Left lung (tissue), 14 donors: ENCODE results near the gene KDM5B. TPM values are rescaled to one million over a fixed set of nuclear protein-coding genes. Genes with fewer than 3 reads are reported as not detected.

ENCODE experiments used
- ATAC-seq: fragments of 200-7000 bp; cut with Tn5 transposase; one replicate; pipeline ENCODE4 v1.9.1; 2020; ENCODE audit warnings: moderate library complexity
- DNase-seq, 4 donors: peaks; one replicate each; pipeline ENCODE4 v3.0.0-alpha.2; 2013 to 2020
- H3K27ac ChIP-seq, 2 donors: fragments of 200-600 bp; sonication (generic) in 1 of 2; one replicate each; pipeline versions ENCODE4 v1.5.0 to v1.8.0; 2020 to 2021
- H3K27me3 ChIP-seq, 2 donors: fragments of 200-600 bp; sonication (generic) in 1 of 2; one replicate each; pipeline versions ENCODE4 v1.5.0 to v1.8.0; 2020 to 2021
- H3K36me3 ChIP-seq, 2 donors: fragments of 200-600 bp; sonication (generic) in 1 of 2; one replicate each; pipeline versions ENCODE4 v1.5.0 to v1.8.0; 2020 to 2021
- H3K4me1 ChIP-seq, 2 donors: fragments of 200-600 bp; one replicate each; pipeline ENCODE4 v1.8.0; 2021
- H3K4me3 ChIP-seq, 2 donors: fragments of 200-600 bp; sonication (generic) in 1 of 2; one replicate each; pipeline versions ENCODE4 v1.5.0 to v1.8.0; 2020 to 2021; ENCODE audit warnings: mild to moderate bottlenecking in 1 of 2
- H3K9me3 ChIP-seq, 2 donors: fragments of 200-600 bp; sonication (generic) in 1 of 2; one replicate each; pipeline versions ENCODE4 v1.5.0 to v1.8.0; 2020 to 2021
- intact Hi-C, 2 donors: fragments of 100-400 bp; cut with DNase I; formaldehyde crosslinking; loops; one replicate each; pipeline versions ENCODE4 v1.11.2 to v1.14.2; 2022
- long read RNA-seq, 12 donors: library from polyadenylated mRNA in 2 of 12; unstranded in 2 of 12; transcript quantifications; one replicate each; pipeline ENCODE4 v2.0.0 and lab custom pipeline, GENCODE V29; 2019 to 2026
- polyA plus RNA-seq, 6 donors: library from polyadenylated mRNA; unstranded; fragments of 120-200 nt; gene quantifications; one replicate each; pipeline ENCODE4 v1.2.1, GENCODE V29; 2013; ENCODE audit not compliant: insufficient read length in 6 of 6
- total RNA-seq, 2 donors: library from RNA; stranded (reverse); fragmentation: NEBNext Ultra II Directional; extraction: Animal tissue kit (Norgen Biotek cat#: 25700); gene quantifications; one replicate each; pipeline ENCODE4 v1.2.1, GENCODE V29; 2021
- TF ChIP-seq, protein P1 (sequence below), 2 donors: fragments of 200-600 bp; sonication (generic) in 1 of 2; IDR thresholded peaks; one replicate each; pipeline versions ENCODE4 v1.5.0 to v1.8.0; 2021; ENCODE audit warnings: antibody characterized with exemption in 2 of 2
- donor health status: DM: no; HTN: yes; CAD: no.
- donor health status: DM: no; HTN: no; CAD: no.

KDM5B gene
- total RNA-seq: 10 to 100 TPM; 46.4 to 67.4 TPM
- polyA plus RNA-seq: 100 to 1,000 TPM in 5 of 6 donors, 10 to 100 TPM in 1; 99.1 to 124 (median 108) TPM
- long read RNA-seq, donor 1, full-length matches to known transcripts: 45 of 67 reads
- long read RNA-seq, donor 1, partial matches to known transcripts: 22 of 67 reads
- long read RNA-seq, donor 1, other reads (novel, unspliced or antisense): 0 of 67 reads
- long read RNA-seq, donor 2, full-length matches to known transcripts: 34 of 40 reads
- long read RNA-seq, donor 2, partial matches to known transcripts: 6 of 40 reads
- long read RNA-seq, donor 2, other reads (novel, unspliced or antisense): 0 of 40 reads
- long read RNA-seq, donor 3, full-length matches to known transcripts: 22 of 22 reads
- long read RNA-seq, donor 3, partial matches to known transcripts: 0 of 22 reads
- long read RNA-seq, donor 3, other reads (novel, unspliced or antisense): 0 of 22 reads
- long read RNA-seq, donor 4, partial matches to known transcripts: 15 of 15 reads
- long read RNA-seq, donor 4, other reads (novel, unspliced or antisense): 0 of 15 reads
- long read RNA-seq, donor 5, full-length matches to known transcripts: 37 of 42 reads
- long read RNA-seq, donor 5, partial matches to known transcripts: 5 of 42 reads
- long read RNA-seq, donor 5, other reads (novel, unspliced or antisense): 0 of 42 reads
- long read RNA-seq, donor 6, full-length matches to known transcripts: 19 of 19 reads
- long read RNA-seq, donor 6, partial matches to known transcripts: 0 of 19 reads
- long read RNA-seq, donor 6, other reads (novel, unspliced or antisense): 0 of 19 reads
- long read RNA-seq, donor 7, full-length matches to known transcripts: 10 of 16 reads
- long read RNA-seq, donor 7, partial matches to known transcripts: 6 of 16 reads
- long read RNA-seq, donor 7, other reads (novel, unspliced or antisense): 0 of 16 reads
- long read RNA-seq, donor 8, transcript KDM5B-229 (1 exons, 3,141 nt): major isoform, 7 of 36 reads
- long read RNA-seq, donor 8, partial matches to known transcripts: 15 of 36 reads
- long read RNA-seq, donor 8, other reads (novel, unspliced or antisense): 0 of 36 reads
- long read RNA-seq, donor 9: 0 reads
- long read RNA-seq, donor 10, partial matches to known transcripts: 3 of 5 reads
- long read RNA-seq, donor 10, other reads (novel, unspliced or antisense): 1 of 5 reads
- long read RNA-seq, donor 11, full-length matches to known transcripts: 22 of 22 reads
- long read RNA-seq, donor 11, partial matches to known transcripts: 0 of 22 reads
- long read RNA-seq, donor 11, other reads (novel, unspliced or antisense): 0 of 22 reads
- long read RNA-seq, donor 12, full-length matches to known transcripts: 25 of 30 reads
- long read RNA-seq, donor 12, partial matches to known transcripts: 5 of 30 reads
- long read RNA-seq, donor 12, other reads (novel, unspliced or antisense): 0 of 30 reads

DNA sequence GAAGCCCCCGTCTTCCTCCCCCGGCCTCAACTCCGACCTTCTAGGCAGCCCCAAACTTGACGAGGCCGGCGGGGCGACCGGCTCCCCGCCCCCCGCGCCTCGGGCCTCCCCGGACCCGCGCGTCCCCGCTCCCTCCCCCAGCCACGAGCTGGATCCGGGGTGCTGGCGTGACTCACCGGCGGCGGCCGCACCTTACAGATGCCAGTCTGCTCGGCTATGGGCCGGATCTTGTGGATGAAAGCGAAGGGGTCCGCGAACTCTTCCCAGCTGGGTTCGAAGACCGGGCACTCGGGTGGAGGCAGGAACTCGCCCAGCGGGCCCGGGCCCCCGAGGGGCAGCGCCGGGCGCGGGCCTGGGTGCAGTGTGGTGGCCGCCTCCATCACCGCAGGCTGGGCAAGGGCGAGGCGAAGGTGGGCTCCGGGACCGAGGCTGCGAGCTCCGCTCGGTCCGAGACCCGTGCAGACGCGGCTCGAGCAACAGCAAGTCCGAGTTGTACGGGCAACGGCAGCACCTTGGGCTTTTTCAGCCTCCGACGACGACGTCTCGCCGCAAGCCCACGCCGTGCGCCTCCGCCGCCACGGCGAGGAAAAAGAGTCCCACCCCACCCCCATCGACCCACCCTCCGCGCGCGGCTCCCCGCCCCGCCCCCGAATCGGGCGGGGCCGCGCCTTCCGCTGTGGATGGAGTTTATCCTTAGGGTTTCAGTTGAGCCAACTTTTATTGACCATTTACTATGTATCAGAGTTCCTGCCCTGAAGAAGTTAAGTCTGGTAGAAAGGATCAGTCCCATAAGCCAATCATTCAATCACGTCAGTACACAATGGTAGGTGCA is at the start of gene KDM5B:
Gene KDM5B, minus strand, starts transcription at position 496 of the 832 bp plus-strand sequence. Its CDS starts 116 bp downstream, at position 380.
- intact Hi-C loops: no loop called here
- Histone ChIP-seq H3K4me1 (peaks cover 24 to 60% of the 10 kb centered on the region in 2 donors), H3K27me3 (peaks cover 0 to 8% of the 10 kb centered on the region in 2 donors), H3K36me3 (no peaks in the 10 kb centered on the region), H3K4me3 (peak within 1 kb of the TSS; percentile 66 to 97), H3K27ac (peak within 1 kb of the TSS; percentile 84 to 89), H3K9me3 (no peaks in the 10 kb centered on the region)
- ATAC-seq (peak; percentile 44), DNase-seq (peak; percentile 76 to 92 (median 84))
- TF ChIP-seq, protein P1, sequence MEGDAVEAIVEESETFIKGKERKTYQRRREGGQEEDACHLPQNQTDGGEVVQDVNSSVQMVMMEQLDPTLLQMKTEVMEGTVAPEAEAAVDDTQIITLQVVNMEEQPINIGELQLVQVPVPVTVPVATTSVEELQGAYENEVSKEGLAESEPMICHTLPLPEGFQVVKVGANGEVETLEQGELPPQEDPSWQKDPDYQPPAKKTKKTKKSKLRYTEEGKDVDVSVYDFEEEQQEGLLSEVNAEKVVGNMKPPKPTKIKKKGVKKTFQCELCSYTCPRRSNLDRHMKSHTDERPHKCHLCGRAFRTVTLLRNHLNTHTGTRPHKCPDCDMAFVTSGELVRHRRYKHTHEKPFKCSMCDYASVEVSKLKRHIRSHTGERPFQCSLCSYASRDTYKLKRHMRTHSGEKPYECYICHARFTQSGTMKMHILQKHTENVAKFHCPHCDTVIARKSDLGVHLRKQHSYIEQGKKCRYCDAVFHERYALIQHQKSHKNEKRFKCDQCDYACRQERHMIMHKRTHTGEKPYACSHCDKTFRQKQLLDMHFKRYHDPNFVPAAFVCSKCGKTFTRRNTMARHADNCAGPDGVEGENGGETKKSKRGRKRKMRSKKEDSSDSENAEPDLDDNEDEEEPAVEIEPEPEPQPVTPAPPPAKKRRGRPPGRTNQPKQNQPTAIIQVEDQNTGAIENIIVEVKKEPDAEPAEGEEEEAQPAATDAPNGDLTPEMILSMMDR (IDR thresholded peaks at IDR 0.05): no peak

DNA sequence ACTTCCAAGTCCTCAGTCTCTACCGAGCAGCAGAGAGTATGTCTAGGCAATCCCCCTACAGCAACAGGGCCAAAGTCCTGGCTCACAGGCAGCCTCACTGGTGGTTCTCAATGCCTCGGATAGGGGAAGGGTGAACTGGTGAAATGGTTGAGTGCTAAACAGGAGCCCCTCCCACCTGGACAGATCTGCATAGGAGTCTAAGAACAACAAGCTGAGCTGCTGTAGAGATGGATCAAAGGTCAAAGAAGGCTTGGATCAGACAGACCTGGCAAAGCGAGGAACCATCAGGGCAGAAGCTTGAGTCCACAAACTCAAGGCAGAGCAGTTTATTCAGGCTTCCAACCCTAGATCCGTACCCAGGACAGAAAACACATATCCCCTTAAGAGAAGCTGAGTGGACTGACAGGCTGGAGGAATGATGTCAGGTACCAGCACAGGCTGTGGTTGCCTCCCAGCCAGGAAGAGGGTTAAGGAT is 49.0 kb upstream of the KDM5B start:
- Histone ChIP-seq H3K27ac (no peak overlapping the region), H3K4me1 (peaks cover 3 to 38% of the 10 kb centered on the region in 2 donors), H3K4me3 (no peak overlapping the region), H3K9me3 (no peaks in the 10 kb centered on the region), H3K36me3 (no peaks in the 10 kb centered on the region), H3K27me3 (peaks cover 0 to 12% of the 10 kb centered on the region in 2 donors)
- intact Hi-C loops: no loop called here
- DNase-seq (no peak), ATAC-seq (no peak)
- TF ChIP-seq, protein P1 (IDR thresholded peaks at IDR 0.05): no peak

DNA sequence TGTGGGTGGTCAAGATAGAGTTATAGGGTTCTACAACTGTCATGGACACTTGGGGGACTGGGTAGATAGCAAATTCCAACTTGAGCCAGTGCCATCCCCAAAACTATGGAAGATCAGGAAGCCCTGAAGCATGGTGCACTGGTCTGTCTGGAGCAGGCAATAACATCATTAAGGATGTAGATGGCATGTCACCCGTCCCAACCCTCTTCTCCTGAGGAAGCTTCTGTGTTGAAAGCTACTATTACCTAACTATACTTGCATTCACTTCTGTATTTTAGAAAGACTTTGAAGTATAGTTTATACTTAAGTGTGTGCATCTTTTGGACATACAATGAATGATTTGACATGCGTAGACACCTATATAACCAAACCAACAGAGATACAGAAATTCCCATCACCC is 47.8 kb upstream of the KDM5B start:
- peaks cover 0 to 8% of the 10 kb centered on the region in 2 donors for H3K27me3 ChIP-seq
- no peak overlapping the region for H3K4me3 ChIP-seq
- no peak for DNase-seq
- no peaks in the 10 kb centered on the region for H3K9me3 ChIP-seq
- intact Hi-C loops: no loop called here
- peaks cover 3 to 31% of the 10 kb centered on the region in 2 donors for H3K4me1 ChIP-seq
- H3K36me3 ChIP-seq: no peaks in the 10 kb centered on the region
- ATAC-seq: no peak
- H3K27ac ChIP-seq: no peak overlapping the region
- TF ChIP-seq, protein P1 (IDR thresholded peaks at IDR 0.05): no peak

DNA sequence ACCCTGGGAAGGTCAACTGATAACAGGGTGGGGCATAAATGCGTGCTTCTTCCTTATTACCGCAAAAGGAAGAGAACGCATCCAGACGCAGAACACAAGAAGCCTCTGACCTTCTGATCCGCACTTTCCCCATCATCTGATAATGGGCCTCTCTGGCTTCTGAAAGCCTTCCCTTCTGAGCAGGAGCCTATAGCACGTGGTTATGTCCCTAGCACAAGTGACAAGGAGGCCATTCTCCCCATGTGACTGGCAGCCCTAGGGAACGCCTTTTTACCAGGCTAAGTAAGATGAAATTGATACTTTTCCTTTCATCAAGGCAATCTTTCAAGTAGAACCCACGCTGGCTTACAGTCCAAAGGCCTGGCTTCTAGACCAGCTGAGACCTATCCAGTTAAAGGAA is 46.6 kb upstream of the KDM5B start:
- ATAC-seq (no peak), DNase-seq (no peak)
- Histone ChIP-seq H3K4me3 (no peak overlapping the region), H3K36me3 (no peaks in the 10 kb centered on the region), H3K4me1 (peaks cover 0 to 18% of the 10 kb centered on the region in 2 donors), H3K27me3 (no peaks in the 10 kb centered on the region), H3K9me3 (no peaks in the 10 kb centered on the region), H3K27ac (no peak overlapping the region)
- TF ChIP-seq, protein P1 (IDR thresholded peaks at IDR 0.05): no peak
- intact Hi-C loops: no loop called here
